ENCODE results near the gene USP6NL.

USP6NL gene

GRCh38 chr10:11548065-11548767 is 63.2 kb downstream of the USP6NL start:
- DNase-seq, result no peak

GRCh38 chr10:11546581-11546980 is 64.9 kb downstream of the USP6NL start:
- DNase-seq, result no peak

GRCh38 chr10:11541296-11541695 is 70.2 kb downstream of the USP6NL start:
- no peak for DNase-seq

GRCh38 chr10:11539191-11539868 is 72.1 kb downstream of the USP6NL start:
- no peak for DNase-seq

GRCh38 chr10:11538834-11539190 is 72.6 kb downstream of the USP6NL start:
- no peak for DNase-seq

GRCh38 chr10:11536228-11536627 is 75.2 kb downstream of the USP6NL start:
- DNase-seq, result no peak

- peak; percentile 16 for DNase-seq
Measured at GRCh38 chr10:11535346-11535959, 76.0 kb downstream of the USP6NL start.

GRCh38 chr10:11533328-11533781 is 78.1 kb downstream of the USP6NL start:
- DNase-seq, result no peak

GRCh38 chr10:11532306-11532705 is 79.1 kb downstream of the USP6NL start:
- DNase-seq, result no peak

- no peak for DNase-seq
Measured at GRCh38 chr10:11530806-11531205, 80.6 kb downstream of the USP6NL start.

- no peak for DNase-seq
Measured at GRCh38 chr10:11529276-11529903, 82.1 kb downstream of the USP6NL start.

GRCh38 chr10:11528286-11528685 is 83.2 kb downstream of the USP6NL start:
- DNase-seq, result no peak

GRCh38 chr10:11527691-11528255 is 83.7 kb downstream of the USP6NL start:
- DNase-seq, result no peak

- no peak for DNase-seq
Measured at GRCh38 chr10:11527068-11527467, 84.4 kb downstream of the USP6NL start.

- no peak for DNase-seq
Measured at GRCh38 chr10:11525503-11525902, 85.9 kb downstream of the USP6NL start.

- DNase-seq, result no peak
Measured at GRCh38 chr10:11522821-11523245, 88.6 kb downstream of the USP6NL start.

GRCh38 chr10:11521860-11522259 is 89.6 kb downstream of the USP6NL start:
- no peak for DNase-seq

- DNase-seq, result no peak
Measured at GRCh38 chr10:11520892-11521291, 90.6 kb downstream of the USP6NL start.

- no peak for DNase-seq
Measured at GRCh38 chr10:11517150-11517549, 94.3 kb downstream of the USP6NL start.

GRCh38 chr10:11516431-11516746 is 95.1 kb downstream of the USP6NL start:
- DNase-seq, result no peak

- DNase-seq, result peak; percentile 69
Measured at GRCh38 chr10:11515596-11516430, 95.6 kb downstream of the USP6NL start.

- no peak for DNase-seq
Measured at GRCh38 chr10:11513727-11514126, 97.7 kb downstream of the USP6NL start.

GRCh38 chr10:11512596-11512995 is 98.9 kb downstream of the USP6NL start:
- DNase-seq, result no peak

All from RPMI8226 (cell line).